Hepatocyte (in vitro differentiated cells): Measurements from ENCODE around the gene KRTAP4-5.
"Not testable (repeated sequence)": the region's sequence is repeated elsewhere in the genome, so short reads cannot be mapped to it uniquely, and the experiment has no call there.

Experiments used
- CTCF ChIP-seq: fragments of 200-600 bp; sonication (generic); IDR thresholded peaks from 2 replicates; pipeline ENCODE4 v1.5.1; 2016; ENCODE audit warnings: antibody characterized with exemption, mild to moderate bottlenecking; ENCODE audit not compliant: poor library complexity
- EZH2 ChIP-seq: fragments of 200-600 bp; sonication (generic); IDR thresholded peaks from 2 replicates; pipeline ENCODE4 v1.6.1; 2016; ENCODE audit warnings: antibody characterized with exemption, mild to moderate bottlenecking, borderline replicate concordance
- EZH2phosphoT487 ChIP-seq: fragments of 200-600 bp; sonication (generic); IDR thresholded peaks from one replicate; pipeline ENCODE4 v1.6.1; 2018; ENCODE audit warnings: antibody characterized with exemption, mild to moderate bottlenecking, low read depth, moderate library complexity; ENCODE audit not compliant: unreplicated experiment, severe bottlenecking

- not testable (repeated sequence) for TF ChIP-seq EZH2, CTCF, EZH2phosphoT487
Observed at GRCh38 chr17:41119696-41120690, 29.6 kb downstream of the KRTAP4-5 start.
